Fibroblast of lung (primary cell): ENCODE measurements around the gene CPM. TPM values are rescaled to one million over a fixed set of nuclear protein-coding genes. Genes with fewer than 3 reads are reported as not detected.
A peak's percentile ranks its signal among the peaks of the same experiment; 100 is the strongest.

Source experiments
- DNase-seq, 2 donors: peaks; one replicate each; pipeline versions ENCODE4 v3.0.0 to v3.0.0-alpha.2; 2010; ENCODE audit warnings: low read depth in 2 of 2
- H2AFZ ChIP-seq: 2 replicates; pipeline ENCODE4 v1.5.1; 2012; ENCODE audit warnings: low read length, control low read depth, inconsistent platforms
- H3K27ac ChIP-seq: 2 replicates; pipeline ENCODE4 v1.5.1; 2011; ENCODE audit warnings: low read length, control low read depth; ENCODE audit not compliant: insufficient read depth
- H3K27me3 ChIP-seq: 2 replicates; pipeline ENCODE4 v1.5.1; 2011; ENCODE audit warnings: mild to moderate bottlenecking, low read length; ENCODE audit not compliant: control insufficient read depth, insufficient read depth
- H3K36me3 ChIP-seq: 2 replicates; pipeline ENCODE4 v1.5.1; 2011; ENCODE audit warnings: low read length; ENCODE audit not compliant: control insufficient read depth, insufficient read depth
- H3K4me1 ChIP-seq: 2 replicates; pipeline ENCODE4 v1.5.1; 2011; ENCODE audit warnings: low read length; ENCODE audit not compliant: control insufficient read depth, insufficient read depth; ENCODE audit errors: extremely low read depth
- H3K4me2 ChIP-seq: 2 replicates; pipeline ENCODE4 v1.5.1; 2011; ENCODE audit warnings: low read length, control low read depth; ENCODE audit not compliant: insufficient read depth; ENCODE audit errors: extremely low read depth
- H3K4me3 ChIP-seq, 4 experiments: fragments of 200-600 bp in 1 of 4; sonication (generic) in 1 of 4; replicated peaks in 1 of 4; 2 replicates each; pipeline ENCODE4 v1.5.1; 2011 to 2016; ENCODE audit warnings: low read length in 4 of 4, low read depth in 3 of 4, mild to moderate bottlenecking in 3 of 4, control low read depth in 2 of 4, inconsistent platforms in 1 of 4, mixed read lengths in 1 of 4; ENCODE audit not compliant: insufficient read depth in 1 of 4; ENCODE audit errors: control extremely low read depth in 1 of 4
- H3K79me2 ChIP-seq: 2 replicates; pipeline ENCODE4 v1.5.1; 2012; ENCODE audit warnings: mild to moderate bottlenecking, low read length, inconsistent platforms; ENCODE audit not compliant: control insufficient read depth, insufficient read depth
- H3K9ac ChIP-seq: 2 replicates; pipeline ENCODE4 v1.5.1; 2011; ENCODE audit warnings: mild to moderate bottlenecking, low read length, control low read depth; ENCODE audit not compliant: insufficient read depth
- H3K9me3 ChIP-seq: 2 replicates; pipeline ENCODE4 v1.5.1; 2012; ENCODE audit warnings: low read depth, low read length; ENCODE audit not compliant: control insufficient read depth, insufficient read depth
- H4K20me1 ChIP-seq: 2 replicates; pipeline ENCODE4 v1.5.1; 2011; ENCODE audit warnings: low read length; ENCODE audit not compliant: control insufficient read depth, insufficient read depth; ENCODE audit errors: extremely low read depth
- EZH2 ChIP-seq: IDR thresholded peaks from 2 replicates; pipeline ENCODE4 v1.5.1; 2012; ENCODE audit warnings: low read length, control low read depth, mild to moderate bottlenecking; ENCODE audit errors: missing control alignments
- polyA plus RNA-seq, 2 donors: library from polyadenylated mRNA; depleted of rRNA in 1 of 2; stranded (reverse) in 1 of 2; unstranded in 1 of 2; fragments of >200 nt; gene quantifications; 2 replicates each; pipeline ENCODE4 v1.2.1, GENCODE V29; 2011 to 2012; ENCODE audit warnings: missing spikeins in 1 of 2
- total RNA-seq: library from RNA; depleted of rRNA; stranded (reverse); fragments of >200 nt; gene quantifications from 2 replicates; pipeline ENCODE4 v1.2.1, GENCODE V29; 2014
- TF ChIP-seq, protein P1 (sequence below), 2 donors: IDR thresholded peaks in 1 of 2; conservative IDR thresholded peaks in 1 of 2; 1 replicate in 1 of 2; 2 replicates in 1 of 2; pipeline ENCODE4 v1.5.1; 2011 to 2012; ENCODE audit warnings: low read length in 2 of 2, control low read depth in 1 of 2, inconsistent platforms in 1 of 2, low read depth in 1 of 2, mild to moderate bottlenecking in 1 of 2

CPM gene
- total and polyA plus RNA-seq, 2 donors (not counting 1 experiment from before 2014, with no cell fraction given) = 5.3 to 23.5 TPM

DNA sequence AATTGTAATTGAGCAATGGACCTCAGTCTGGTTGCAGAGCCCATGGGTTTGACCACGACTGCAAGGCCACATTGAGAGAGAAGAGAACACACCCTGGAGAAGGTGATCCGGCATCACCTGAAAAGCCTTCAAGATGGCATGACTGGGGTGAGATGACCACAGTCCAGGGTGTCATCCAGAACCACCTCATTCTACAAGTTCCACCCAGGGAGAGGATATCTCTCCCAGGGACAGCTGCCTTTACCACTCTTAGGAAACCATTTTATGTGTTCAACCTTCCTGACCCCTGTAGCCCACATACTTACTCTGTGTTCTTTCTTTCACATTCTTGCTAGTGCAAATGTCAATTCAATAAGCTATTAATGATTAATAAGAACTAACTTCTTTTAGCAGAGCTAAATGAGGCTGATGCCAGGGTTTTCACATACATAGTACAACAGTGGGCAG, 43.4 kb upstream of the CPM start:
- H3K9ac ChIP-seq = no peak overlapping the region
- no peak for TF ChIP-seq EZH2
- TF ChIP-seq, protein P1, sequence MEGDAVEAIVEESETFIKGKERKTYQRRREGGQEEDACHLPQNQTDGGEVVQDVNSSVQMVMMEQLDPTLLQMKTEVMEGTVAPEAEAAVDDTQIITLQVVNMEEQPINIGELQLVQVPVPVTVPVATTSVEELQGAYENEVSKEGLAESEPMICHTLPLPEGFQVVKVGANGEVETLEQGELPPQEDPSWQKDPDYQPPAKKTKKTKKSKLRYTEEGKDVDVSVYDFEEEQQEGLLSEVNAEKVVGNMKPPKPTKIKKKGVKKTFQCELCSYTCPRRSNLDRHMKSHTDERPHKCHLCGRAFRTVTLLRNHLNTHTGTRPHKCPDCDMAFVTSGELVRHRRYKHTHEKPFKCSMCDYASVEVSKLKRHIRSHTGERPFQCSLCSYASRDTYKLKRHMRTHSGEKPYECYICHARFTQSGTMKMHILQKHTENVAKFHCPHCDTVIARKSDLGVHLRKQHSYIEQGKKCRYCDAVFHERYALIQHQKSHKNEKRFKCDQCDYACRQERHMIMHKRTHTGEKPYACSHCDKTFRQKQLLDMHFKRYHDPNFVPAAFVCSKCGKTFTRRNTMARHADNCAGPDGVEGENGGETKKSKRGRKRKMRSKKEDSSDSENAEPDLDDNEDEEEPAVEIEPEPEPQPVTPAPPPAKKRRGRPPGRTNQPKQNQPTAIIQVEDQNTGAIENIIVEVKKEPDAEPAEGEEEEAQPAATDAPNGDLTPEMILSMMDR (conservative IDR thresholded peaks at IDR 0.05 in 1 of 2, IDR thresholded peaks at IDR 0.05 in 1 of 2; ENCODE audit: low read depth in 1 of 2, low read length in 2 of 2) = no peak
- no peak overlapping the region for H3K4me3 ChIP-seq
- no peaks in the 10 kb centered on the region for H3K79me2 ChIP-seq
- H4K20me1 ChIP-seq = no peaks in the 10 kb centered on the region
- no peaks in the 10 kb centered on the region for H3K27me3 ChIP-seq
- DNase-seq = no peak
- H3K4me2 ChIP-seq = no peak overlapping the region
- no peak overlapping the region for H2AFZ ChIP-seq
- H3K36me3 ChIP-seq = no peaks in the 10 kb centered on the region
- H3K9me3 ChIP-seq = no peaks in the 10 kb centered on the region
- no peaks in the 10 kb centered on the region for H3K4me1 ChIP-seq
- no peak overlapping the region for H3K27ac ChIP-seq

DNA sequence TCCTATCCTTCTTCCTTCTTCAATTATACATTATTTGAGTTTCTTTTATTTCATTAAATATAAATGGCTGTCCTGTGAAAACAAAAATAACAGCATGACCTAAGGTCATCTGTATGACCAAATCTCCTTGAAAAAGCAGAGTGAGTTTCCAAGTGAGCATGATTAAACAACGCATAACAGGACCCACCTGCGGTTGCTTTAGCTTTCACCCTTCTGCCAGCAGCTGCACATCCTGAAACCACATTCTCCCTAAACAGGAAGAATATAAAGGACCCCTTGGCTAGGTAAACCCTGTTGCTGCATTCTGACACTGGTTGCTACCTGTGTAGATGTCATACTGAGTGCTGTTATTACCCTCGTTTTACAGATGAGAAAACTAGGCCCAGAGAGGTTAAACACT, 42.8 kb upstream of the CPM start:
- no peak overlapping the region for H3K27ac ChIP-seq
- no peaks in the 10 kb centered on the region for H3K79me2 ChIP-seq
- H2AFZ ChIP-seq = no peak overlapping the region
- no peak overlapping the region for H3K9ac ChIP-seq
- TF ChIP-seq, protein P1 (conservative IDR thresholded peaks at IDR 0.05 in 1 of 2, IDR thresholded peaks at IDR 0.05 in 1 of 2; ENCODE audit: low read depth in 1 of 2, low read length in 2 of 2) = no peak
- TF ChIP-seq EZH2 = no peak
- H4K20me1 ChIP-seq = no peaks in the 10 kb centered on the region
- H3K4me2 ChIP-seq = no peak overlapping the region
- H3K4me1 ChIP-seq = no peaks in the 10 kb centered on the region
- H3K36me3 ChIP-seq = no peaks in the 10 kb centered on the region
- H3K9me3 ChIP-seq = no peaks in the 10 kb centered on the region
- DNase-seq = no peak
- no peaks in the 10 kb centered on the region for H3K27me3 ChIP-seq
- no peak overlapping the region for H3K4me3 ChIP-seq

DNA sequence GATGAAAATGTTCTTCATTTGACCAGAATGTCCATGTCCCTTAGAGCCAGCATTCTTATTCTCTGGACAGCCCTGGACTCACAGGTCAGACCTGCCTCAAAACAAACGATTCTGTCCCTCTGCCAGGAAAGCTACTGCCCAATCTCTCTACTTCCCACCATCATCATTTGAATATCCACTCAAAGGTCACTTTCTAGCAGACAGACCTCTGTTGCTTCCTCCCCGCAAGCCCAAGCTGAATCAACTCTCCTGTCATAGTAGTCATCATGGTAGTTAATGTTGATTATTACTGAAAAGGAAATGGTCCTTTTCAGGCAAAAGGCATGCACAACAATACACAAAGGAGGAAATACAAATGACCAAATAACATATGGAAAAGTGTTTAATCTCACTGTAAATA, 39.6 kb upstream of the CPM start:
- Histone ChIP-seq H3K79me2 (no peaks in the 10 kb centered on the region), H3K27me3 (no peaks in the 10 kb centered on the region), H3K9me3 (no peaks in the 10 kb centered on the region), H2AFZ (peak overlapping the region; percentile 7), H3K4me2 (no peak overlapping the region), H3K36me3 (no peaks in the 10 kb centered on the region), H3K4me3 (no peak overlapping the region), H3K4me1 (no peaks in the 10 kb centered on the region), H3K27ac (no peak overlapping the region), H4K20me1 (no peaks in the 10 kb centered on the region), H3K9ac (no peak overlapping the region)
- no peak for DNase-seq
- TF ChIP-seq EZH2 = no peak
- TF ChIP-seq, protein P1 (conservative IDR thresholded peaks at IDR 0.05 in 1 of 2, IDR thresholded peaks at IDR 0.05 in 1 of 2; ENCODE audit: low read depth in 1 of 2, low read length in 2 of 2) = no peak
